Vagina (tissue), 2 donors: ENCODE results near the gene ADGRA3. TPM values are rescaled to one million over a fixed set of nuclear protein-coding genes. Genes with fewer than 3 reads are reported as not detected.

ENCODE experiments used
- DNase-seq, 2 donors: peaks; one replicate each; pipeline ENCODE4 v3.0.0-alpha.2; 2017; ENCODE audit errors: extremely low spot score in 2 of 2
- H3K27ac ChIP-seq: fragments of 200-600 bp; sonication (generic); one replicate; pipeline ENCODE4 v1.5.1; 2019
- H3K27me3 ChIP-seq: fragments of 200-600 bp; sonication (generic); one replicate; pipeline ENCODE4 v1.5.1; 2019
- H3K36me3 ChIP-seq, 2 donors: fragments of 200-600 bp; sonication (generic); one replicate each; pipeline ENCODE4 v1.5.1; 2017 to 2019
- H3K4me1 ChIP-seq: fragments of 200-600 bp; sonication (generic); one replicate; pipeline ENCODE4 v1.5.1; 2019
- H3K4me3 ChIP-seq, 2 donors: fragments of 200-600 bp; sonication (generic); 1 replicate in 1 of 2; 2 replicates in 1 of 2; pipeline ENCODE4 v1.5.1; 2016 to 2019
- H3K9me3 ChIP-seq: fragments of 200-600 bp; sonication (generic); one replicate; pipeline ENCODE4 v1.5.1; 2019
- POLR2A ChIP-seq, 2 donors: fragments of 450-650 bp; IDR thresholded peaks; one replicate each; pipeline ENCODE4 v1.6.1; 2017; ENCODE audit warnings: antibody characterized with exemption in 2 of 2, mild to moderate bottlenecking in 2 of 2, moderate library complexity in 2 of 2
- POLR2AphosphoS5 ChIP-seq, 2 donors: sonication (generic); formaldehyde crosslinking; IDR thresholded peaks; one replicate each; pipeline ENCODE4 v1.9.0; 2017; ENCODE audit warnings: antibody characterized with exemption in 2 of 2, mild to moderate bottlenecking in 2 of 2, low read depth in 1 of 2; ENCODE audit not compliant: insufficient read depth in 1 of 2
- intact Hi-C: fragments of 100-400 bp; cut with DNase I; formaldehyde crosslinking; loops from one replicate; pipeline ENCODE4 v1.15.1; 2023
- total RNA-seq: library from RNA; depleted of rRNA; stranded (reverse); fragments of >200 nt; gene quantifications from one replicate; pipeline ENCODE4 v1.2.3, GENCODE V29; 2016
- TF ChIP-seq, protein P1 (sequence below), 3 experiments: fragments of 450-650 bp in 2 of 3; fragments of 200-600 bp in 1 of 3; sonication (generic) in 1 of 3; IDR thresholded peaks; one replicate each; pipeline ENCODE4 v1.5.1; 2017 to 2019; ENCODE audit warnings: antibody characterized with exemption in 3 of 3, mild to moderate bottlenecking in 2 of 3, moderate library complexity in 2 of 3

ADGRA3 gene
- total RNA-seq, 1 donor from 2014 or later: 23.3 TPM

DNA sequence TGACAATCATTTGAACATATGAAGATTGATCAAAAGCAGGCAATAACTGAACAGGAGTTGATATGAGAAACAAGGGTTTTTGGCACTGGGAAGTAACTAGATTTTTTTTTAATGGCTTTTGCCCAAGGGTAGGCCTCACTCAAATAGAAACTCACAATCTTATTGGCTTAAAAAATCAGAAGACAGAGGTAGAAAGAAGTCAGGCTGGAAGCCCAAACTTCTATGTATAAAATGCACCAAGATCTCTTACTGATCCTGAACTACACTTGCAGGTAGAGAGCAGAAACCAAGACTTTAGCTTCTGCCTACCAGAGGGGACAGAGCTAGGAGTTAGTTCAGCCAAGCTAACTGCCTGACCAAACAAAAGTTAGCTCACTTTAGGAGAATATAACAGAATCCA lies 74.9 kb downstream of the ADGRA3 start:
- no peak overlapping the region for H3K4me3 ChIP-seq
- intact Hi-C loops: no loop called here
- peaks cover 0 to 13% of the 10 kb centered on the region in 2 donors for H3K36me3 ChIP-seq
- no peaks in the 10 kb centered on the region for H3K4me1 ChIP-seq
- H3K27me3 ChIP-seq: no peaks in the 10 kb centered on the region
- H3K27ac ChIP-seq: no peak overlapping the region
- TF ChIP-seq POLR2AphosphoS5 (IDR thresholded peaks at IDR 0.05; ENCODE audit: insufficient read depth in 1 of 2, low read depth in 1 of 2): no peak
- TF ChIP-seq POLR2A (IDR thresholded peaks at IDR 0.05): no peak
- TF ChIP-seq, protein P1, sequence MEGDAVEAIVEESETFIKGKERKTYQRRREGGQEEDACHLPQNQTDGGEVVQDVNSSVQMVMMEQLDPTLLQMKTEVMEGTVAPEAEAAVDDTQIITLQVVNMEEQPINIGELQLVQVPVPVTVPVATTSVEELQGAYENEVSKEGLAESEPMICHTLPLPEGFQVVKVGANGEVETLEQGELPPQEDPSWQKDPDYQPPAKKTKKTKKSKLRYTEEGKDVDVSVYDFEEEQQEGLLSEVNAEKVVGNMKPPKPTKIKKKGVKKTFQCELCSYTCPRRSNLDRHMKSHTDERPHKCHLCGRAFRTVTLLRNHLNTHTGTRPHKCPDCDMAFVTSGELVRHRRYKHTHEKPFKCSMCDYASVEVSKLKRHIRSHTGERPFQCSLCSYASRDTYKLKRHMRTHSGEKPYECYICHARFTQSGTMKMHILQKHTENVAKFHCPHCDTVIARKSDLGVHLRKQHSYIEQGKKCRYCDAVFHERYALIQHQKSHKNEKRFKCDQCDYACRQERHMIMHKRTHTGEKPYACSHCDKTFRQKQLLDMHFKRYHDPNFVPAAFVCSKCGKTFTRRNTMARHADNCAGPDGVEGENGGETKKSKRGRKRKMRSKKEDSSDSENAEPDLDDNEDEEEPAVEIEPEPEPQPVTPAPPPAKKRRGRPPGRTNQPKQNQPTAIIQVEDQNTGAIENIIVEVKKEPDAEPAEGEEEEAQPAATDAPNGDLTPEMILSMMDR (IDR thresholded peaks at IDR 0.05): no peak
- H3K9me3 ChIP-seq: no peaks in the 10 kb centered on the region
- no peak for DNase-seq

DNA sequence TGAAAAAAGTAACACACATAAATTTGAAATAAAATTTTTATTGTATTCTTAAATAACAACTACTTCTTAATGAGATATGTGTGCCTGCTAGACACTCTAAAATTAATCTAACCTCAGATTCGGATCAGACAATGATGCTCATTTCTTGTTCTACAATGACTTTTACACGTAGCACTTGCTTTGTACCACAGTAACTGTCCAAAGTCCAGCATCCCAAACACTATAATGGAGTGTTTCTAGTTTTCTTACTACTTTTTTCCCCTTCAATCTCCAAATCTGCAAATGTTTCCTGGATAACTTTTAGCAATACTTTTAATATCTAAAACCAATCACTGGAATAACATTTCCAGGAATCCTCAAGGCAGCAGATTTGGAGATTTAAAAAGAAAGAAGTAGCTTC lies 75.9 kb downstream of the ADGRA3 start:
- no peaks in the 10 kb centered on the region for H3K27me3 ChIP-seq
- intact Hi-C loops: no loop called here
- no peaks in the 10 kb centered on the region for H3K4me1 ChIP-seq
- DNase-seq: no peak
- no peak overlapping the region for H3K4me3 ChIP-seq
- no peaks in the 10 kb centered on the region for H3K9me3 ChIP-seq
- TF ChIP-seq, protein P1 (IDR thresholded peaks at IDR 0.05): no peak
- H3K36me3 ChIP-seq: peaks cover 0 to 13% of the 10 kb centered on the region in 2 donors
- H3K27ac ChIP-seq: no peak overlapping the region

DNA sequence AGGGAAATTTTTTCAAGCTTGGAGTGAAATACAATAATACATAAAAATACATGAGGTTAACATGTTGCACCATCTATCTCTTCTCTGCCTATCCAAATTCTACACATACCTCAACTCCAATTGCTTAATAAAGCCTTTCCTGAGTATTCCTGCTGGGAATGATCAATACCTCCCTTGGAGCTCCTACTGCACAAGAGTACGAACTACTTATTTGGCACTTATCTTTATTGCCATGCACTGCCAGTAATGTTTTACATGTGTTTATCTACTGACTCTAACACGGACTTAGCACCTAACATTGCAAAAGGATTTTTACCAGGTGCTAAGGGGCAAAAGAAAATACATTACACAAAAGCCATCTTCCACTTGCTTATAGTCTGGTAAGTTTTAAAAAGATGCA lies 80.2 kb downstream of the ADGRA3 start:
- no peaks in the 10 kb centered on the region for H3K36me3 ChIP-seq
- no peaks in the 10 kb centered on the region for H3K27me3 ChIP-seq
- no peaks in the 10 kb centered on the region for H3K4me1 ChIP-seq
- no peaks in the 10 kb centered on the region for H3K9me3 ChIP-seq
- no peak for TF ChIP-seq POLR2AphosphoS5 (IDR thresholded peaks at IDR 0.05; ENCODE audit: insufficient read depth in 1 of 2, low read depth in 1 of 2)
- TF ChIP-seq, protein P1 (IDR thresholded peaks at IDR 0.05): no peak
- TF ChIP-seq POLR2A (IDR thresholded peaks at IDR 0.05): no peak
- DNase-seq: no peak
- H3K4me3 ChIP-seq: no peak overlapping the region
- no peak overlapping the region for H3K27ac ChIP-seq
- intact Hi-C loops: no loop called here

DNA sequence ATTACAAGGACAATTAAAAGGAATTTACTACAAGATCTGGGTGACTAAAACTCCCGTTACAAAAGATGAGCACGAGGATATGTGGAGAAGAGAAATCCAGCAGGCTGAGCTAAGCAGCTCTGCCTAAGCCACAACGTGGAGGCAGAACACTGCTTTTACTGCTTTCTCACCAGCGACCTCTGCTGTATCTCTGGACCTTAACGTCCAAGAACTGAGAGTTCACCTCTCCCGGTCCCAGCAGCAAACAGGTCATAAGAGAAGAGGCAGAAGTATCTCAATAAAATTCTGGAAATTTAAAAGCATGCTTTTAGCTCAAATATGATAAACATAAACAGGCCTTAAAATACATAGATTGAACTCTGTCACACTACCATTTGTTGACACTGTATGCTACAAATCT lies 81.0 kb downstream of the ADGRA3 start:
- intact Hi-C loops: no loop called here
- H3K27ac ChIP-seq: no peak overlapping the region
- H3K36me3 ChIP-seq: no peaks in the 10 kb centered on the region
- H3K4me3 ChIP-seq: no peak overlapping the region
- no peak for DNase-seq
- TF ChIP-seq POLR2AphosphoS5 (IDR thresholded peaks at IDR 0.05; ENCODE audit: insufficient read depth in 1 of 2, low read depth in 1 of 2) (no peak), POLR2A (IDR thresholded peaks at IDR 0.05) (no peak)
- TF ChIP-seq, protein P1 (IDR thresholded peaks at IDR 0.05): no peak
- H3K4me1 ChIP-seq: no peaks in the 10 kb centered on the region
- H3K27me3 ChIP-seq: no peaks in the 10 kb centered on the region
- no peaks in the 10 kb centered on the region for H3K9me3 ChIP-seq

DNA sequence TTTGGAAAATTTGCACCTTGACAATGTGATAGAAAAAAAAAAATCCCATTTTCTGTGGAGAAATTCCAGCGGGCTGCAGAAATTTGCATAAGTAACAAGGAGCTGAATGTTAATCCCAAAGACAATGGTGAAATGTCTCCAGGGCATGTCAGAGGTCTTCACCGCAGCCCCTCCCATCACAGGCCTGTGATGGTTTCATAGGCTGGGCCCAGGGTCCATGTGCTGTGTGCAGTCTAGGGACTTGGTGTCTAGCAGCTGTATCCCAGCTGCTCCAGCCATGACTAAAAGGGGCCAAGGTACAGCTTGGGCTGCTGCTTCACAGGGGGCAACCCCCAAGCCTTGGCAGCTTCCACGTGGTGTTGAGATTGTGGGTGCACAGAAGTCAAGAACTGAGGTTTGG lies 85.2 kb downstream of the ADGRA3 start:
- intact Hi-C loops: no loop called here
- Histone ChIP-seq H3K36me3 (no peaks in the 10 kb centered on the region), H3K4me3 (no peak overlapping the region), H3K9me3 (no peaks in the 10 kb centered on the region), H3K27ac (no peak overlapping the region), H3K27me3 (no peaks in the 10 kb centered on the region), H3K4me1 (no peaks in the 10 kb centered on the region)
- no peak for DNase-seq
- no peak for TF ChIP-seq POLR2AphosphoS5 (IDR thresholded peaks at IDR 0.05; ENCODE audit: insufficient read depth in 1 of 2, low read depth in 1 of 2)
- TF ChIP-seq, protein P1 (IDR thresholded peaks at IDR 0.05): no peak
- TF ChIP-seq POLR2A (IDR thresholded peaks at IDR 0.05): no peak
